ENCODE results near the gene NOL4L. TPM values are rescaled to one million over a fixed set of nuclear protein-coding genes. Genes with fewer than 3 reads are reported as not detected.

NOL4L gene
- total and polyA plus RNA-seq, 2 donors (not counting 3 experiments of a cell fraction or from before 2014, with no cell fraction given): 55.2 to 79.6 TPM

DNA sequence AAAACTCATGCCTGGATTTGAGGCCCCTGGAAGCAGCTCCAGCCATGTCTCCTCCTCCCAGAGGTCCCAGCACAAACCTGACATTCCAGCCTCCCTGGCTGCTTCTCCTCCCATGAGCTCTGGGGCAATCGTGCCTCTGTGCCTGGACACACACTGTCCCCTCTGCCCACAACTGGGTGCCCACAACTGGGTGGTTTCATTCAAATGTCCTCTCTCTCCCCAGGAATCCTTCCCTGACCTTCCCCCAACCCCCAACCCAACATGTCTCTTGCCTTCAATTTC, 37.4 kb downstream of the NOL4L start:
- FAIRE-seq: no peak
- dilution Hi-C loops (cut with MboI; ENCODE audit: extremely low pct_ligation_motif_present, low sequenced_read_pairs): no loop called here
- Histone ChIP-seq H3K4me2 (ENCODE audit: insufficient read depth, low read length) (no peak overlapping the region), H4K20me1 (replicated peaks; ENCODE audit: control insufficient read depth, extremely low read depth, insufficient read depth, low read length) (no peaks in the 10 kb centered on the region), H3K27ac (ENCODE audit: insufficient read depth, low read depth, low read length) (no peak overlapping the region), H3K9ac (replicated peaks; ENCODE audit: extremely low read depth, insufficient read depth, low read length) (no peak overlapping the region), H3K9me1 (replicated peaks; ENCODE audit: control insufficient read depth, extremely low read depth, insufficient read depth, low read length) (no peaks in the 10 kb centered on the region), H3K27me3 (ENCODE audit: control insufficient read depth in 2 of 2, insufficient read depth in 2 of 2, low read length in 2 of 2) (peaks cover 0 to 3% of the 10 kb centered on the region in 2 experiments), H3K79me2 (ENCODE audit: control insufficient read depth, insufficient read depth, low read length) (no peaks in the 10 kb centered on the region), H3K9me3 (replicated peaks; ENCODE audit: control insufficient read depth, insufficient read depth, low read length) (no peaks in the 10 kb centered on the region), H3K36me3 (ENCODE audit: control insufficient read depth in 2 of 2, extremely low read depth in 1 of 2, insufficient read depth in 2 of 2, low read length in 2 of 2) (no peaks in the 10 kb centered on the region), H3K4me3 (replicated peaks in 1 of 3; ENCODE audit: insufficient read depth in 1 of 3, low read depth in 1 of 3, low read length in 3 of 3) (no peak overlapping the region), H2AFZ (ENCODE audit: low read depth, low read length) (no peak overlapping the region), H3K4me1 (ENCODE audit: control insufficient read depth, extremely low read depth, insufficient read depth, low read length) (no peaks in the 10 kb centered on the region)
- no peak for TF ChIP-seq EZH2 (IDR thresholded peaks at IDR 0.05; ENCODE audit: borderline replicate concordance, low read depth, low read length, severe bottlenecking)
- no peak for TF ChIP-seq MYC (IDR thresholded peaks at IDR 0.05; ENCODE audit: low read depth, low read length)
- no peak for TF ChIP-seq JUN (IDR thresholded peaks at IDR 0.05; ENCODE audit: borderline replicate concordance, insufficient read depth, insufficient read length, low read depth)
- TF ChIP-seq, protein P1, sequence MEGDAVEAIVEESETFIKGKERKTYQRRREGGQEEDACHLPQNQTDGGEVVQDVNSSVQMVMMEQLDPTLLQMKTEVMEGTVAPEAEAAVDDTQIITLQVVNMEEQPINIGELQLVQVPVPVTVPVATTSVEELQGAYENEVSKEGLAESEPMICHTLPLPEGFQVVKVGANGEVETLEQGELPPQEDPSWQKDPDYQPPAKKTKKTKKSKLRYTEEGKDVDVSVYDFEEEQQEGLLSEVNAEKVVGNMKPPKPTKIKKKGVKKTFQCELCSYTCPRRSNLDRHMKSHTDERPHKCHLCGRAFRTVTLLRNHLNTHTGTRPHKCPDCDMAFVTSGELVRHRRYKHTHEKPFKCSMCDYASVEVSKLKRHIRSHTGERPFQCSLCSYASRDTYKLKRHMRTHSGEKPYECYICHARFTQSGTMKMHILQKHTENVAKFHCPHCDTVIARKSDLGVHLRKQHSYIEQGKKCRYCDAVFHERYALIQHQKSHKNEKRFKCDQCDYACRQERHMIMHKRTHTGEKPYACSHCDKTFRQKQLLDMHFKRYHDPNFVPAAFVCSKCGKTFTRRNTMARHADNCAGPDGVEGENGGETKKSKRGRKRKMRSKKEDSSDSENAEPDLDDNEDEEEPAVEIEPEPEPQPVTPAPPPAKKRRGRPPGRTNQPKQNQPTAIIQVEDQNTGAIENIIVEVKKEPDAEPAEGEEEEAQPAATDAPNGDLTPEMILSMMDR (IDR thresholded peaks at IDR 0.05; ENCODE audit: extremely low read depth in 1 of 2, insufficient read depth in 1 of 2, low read depth in 1 of 2, low read length in 2 of 2): no peak
- TF ChIP-seq, protein P2, sequence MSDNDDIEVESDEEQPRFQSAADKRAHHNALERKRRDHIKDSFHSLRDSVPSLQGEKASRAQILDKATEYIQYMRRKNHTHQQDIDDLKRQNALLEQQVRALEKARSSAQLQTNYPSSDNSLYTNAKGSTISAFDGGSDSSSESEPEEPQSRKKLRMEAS (IDR thresholded peaks at IDR 0.05; ENCODE audit: insufficient read depth, insufficient read length): no peak
- TF ChIP-seq FOS (IDR thresholded peaks at IDR 0.05; ENCODE audit: borderline replicate concordance, insufficient read depth, low read length): no peak
- TF ChIP-seq POLR2A (IDR thresholded peaks at IDR 0.05; ENCODE audit: low read depth, low read length): no peak
- no peak for TF ChIP-seq GATA2 (IDR thresholded peaks at IDR 0.05; ENCODE audit: insufficient read depth, insufficient read length, low read depth, low read length)
- TF ChIP-seq POLR2AphosphoS5 (IDR thresholded peaks at IDR 0.05; ENCODE audit: insufficient read depth, low read depth, low read length): no peak
- DNase-seq (ENCODE audit: low read depth, low spot score): no peak
- BruUV-seq (replicated peaks): no TSS peak
- CTCF ChIA-PET: no interaction called here
- POLR2A ChIA-PET: interaction anchor here (1.0 kb wide), 1 partner anchor 11 kb away, joined by 3 read pairs; no protein-coding TSS in a partner anchor
- intact Hi-C loops (cut with micrococcal nuclease): no loop called here

Measured in endothelial cell of umbilical vein (primary cell).